Stimulated activated CD8-positive, alpha-beta memory T cell treated with anti-CD3 and anti-CD28 coated beads, Interleukin-15, amount 100 ng/mL, for 48 hours (primary cell): ENCODE results near the gene LHX2.
"Not testable (repeated sequence)": the region's sequence is repeated elsewhere in the genome, so short reads cannot be mapped to it uniquely, and the experiment has no call there.

ENCODE experiments used
- DNase-seq, 2 donors: peaks; one replicate each; pipeline ENCODE4 v3.0.0-alpha.2; 2020; ENCODE audit warnings: low read depth in 2 of 2

LHX2 gene

GRCh38 chr9:124011460-124012301 lies at the start of gene LHX2:
Gene LHX2 (plus strand): TSS chr9:124011768. CDS start chr9:124012349, 581 bp downstream.
- DNase-seq, result peak; percentile 36 to 37

GRCh38 chr9:123964761-123965160 lies 46.8 kb upstream of the LHX2 start:
- DNase-seq, result no peak

GRCh38 chr9:123965801-123966686 lies 45.5 kb upstream of the LHX2 start:
- no peak for DNase-seq

- no peak for DNase-seq
Measured at GRCh38 chr9:123967323-123967722, 44.2 kb upstream of the LHX2 start.

- DNase-seq, result no peak
Measured at GRCh38 chr9:123972618-123973017, 39.0 kb upstream of the LHX2 start.

GRCh38 chr9:123973590-123974223 lies 37.9 kb upstream of the LHX2 start:
- no peak for DNase-seq

- DNase-seq, result no peak
Measured at GRCh38 chr9:123974471-123974870, 37.1 kb upstream of the LHX2 start.

- DNase-seq, result no peak
Measured at GRCh38 chr9:123975871-123976270, 35.7 kb upstream of the LHX2 start.

- not testable (repeated sequence) for DNase-seq
Measured at GRCh38 chr9:123976579-123976978, 35.0 kb upstream of the LHX2 start.

- DNase-seq, result no peak
Measured at GRCh38 chr9:123978981-123979380, 32.6 kb upstream of the LHX2 start.

- no peak for DNase-seq
Measured at GRCh38 chr9:123982535-123982934, 29.0 kb upstream of the LHX2 start.

- DNase-seq, result no peak
Measured at GRCh38 chr9:123983047-123983446, 28.5 kb upstream of the LHX2 start.

- DNase-seq, result no peak
Measured at GRCh38 chr9:123984802-123985201, 26.8 kb upstream of the LHX2 start.

GRCh38 chr9:123985869-123986268 lies 25.7 kb upstream of the LHX2 start:
- no peak for DNase-seq

- DNase-seq, result no peak
Measured at GRCh38 chr9:123990427-123990826, 21.1 kb upstream of the LHX2 start.

GRCh38 chr9:123992679-123993078 lies 18.9 kb upstream of the LHX2 start:
- not testable (repeated sequence) for DNase-seq

GRCh38 chr9:123996731-123997421 lies 14.7 kb upstream of the LHX2 start:
- DNase-seq, result peak; percentile 38 to 52

- peak in 1 of 2 donors; percentile 40 for DNase-seq
Measured at GRCh38 chr9:123997665-123998277, 13.8 kb upstream of the LHX2 start.

GRCh38 chr9:123998278-123998925 lies 13.2 kb upstream of the LHX2 start:
- DNase-seq, result no peak

- no peak for DNase-seq
Measured at GRCh38 chr9:123998970-123999621, 12.5 kb upstream of the LHX2 start.
